HG03575 (cell line): ENCODE measurements around the gene KRTAP1-3.
"Not testable (repeated sequence)": the region's sequence is repeated elsewhere in the genome, so short reads cannot be mapped to it uniquely, and the experiment has no call there.

Source experiments
- ATAC-seq: cut with Tn5 transposase; IDR thresholded peaks from one replicate; pipeline ENCODE4 v1.9.1; 2021; ENCODE audit not compliant: unreplicated experiment, insufficient number of reproducible peaks, low FRiP score; ENCODE audit errors: extremely low read depth

The KRTAP1-3 gene

DNA sequence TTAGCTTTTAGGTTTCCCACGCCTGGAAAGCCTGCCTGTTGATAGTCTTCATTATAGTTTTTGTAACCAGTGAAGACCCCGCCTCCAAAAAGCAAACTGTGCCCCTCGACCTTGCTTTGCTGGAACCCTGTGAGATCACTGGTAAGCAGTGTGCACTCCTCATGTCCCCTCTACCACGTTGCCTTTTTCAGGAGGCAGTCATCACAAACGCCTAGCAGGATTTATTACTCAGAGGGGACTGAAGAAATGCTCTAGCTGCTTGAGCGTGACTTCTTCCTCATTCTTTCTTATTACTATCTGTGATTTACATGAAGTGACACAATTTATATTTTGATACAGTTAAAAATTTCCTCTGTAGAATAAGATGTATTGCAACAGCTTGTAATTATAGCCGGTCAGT lies 19.2 kb downstream of the KRTAP1-3 start:
- ATAC-seq, result no peak

DNA sequence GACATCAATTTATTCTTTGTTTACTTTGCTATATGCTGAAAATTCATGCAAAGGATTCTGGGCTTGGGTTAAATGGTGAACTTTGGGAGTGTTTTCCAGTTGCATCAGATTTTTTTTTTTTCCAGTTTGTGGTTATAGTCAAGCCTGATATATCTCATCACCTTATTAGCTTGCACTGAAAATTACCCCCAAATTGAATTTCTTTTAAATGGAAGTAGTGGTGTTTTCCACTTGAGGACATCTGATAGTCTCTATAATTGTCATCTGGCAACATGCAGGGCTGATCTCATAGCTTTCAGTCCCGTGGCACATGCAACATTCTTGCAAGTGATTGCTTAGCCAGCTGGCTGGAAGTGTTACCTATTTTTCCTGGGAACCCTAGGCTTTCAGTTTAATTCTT lies 21.1 kb downstream of the KRTAP1-3 start:
- ATAC-seq, result no peak

DNA sequence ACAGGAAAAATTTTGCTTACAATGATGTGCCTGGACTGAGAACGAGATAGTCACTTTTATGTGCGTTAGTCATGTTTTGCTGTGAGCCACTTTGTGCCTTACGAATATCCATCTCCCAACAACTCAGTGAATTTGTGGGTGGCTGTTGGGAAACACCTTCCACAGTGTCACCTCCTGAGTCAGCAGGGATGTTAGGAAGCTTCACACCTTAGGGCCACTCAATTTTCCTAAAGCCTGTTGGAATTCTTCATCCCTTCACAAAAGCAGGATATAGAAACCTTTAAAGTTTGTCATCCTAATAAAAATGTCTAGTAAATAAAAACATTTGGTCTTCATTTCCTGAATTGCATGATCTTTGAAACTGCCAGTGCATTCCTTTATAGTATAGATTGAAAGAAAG lies 21.5 kb downstream of the KRTAP1-3 start:
- no peak for ATAC-seq

DNA sequence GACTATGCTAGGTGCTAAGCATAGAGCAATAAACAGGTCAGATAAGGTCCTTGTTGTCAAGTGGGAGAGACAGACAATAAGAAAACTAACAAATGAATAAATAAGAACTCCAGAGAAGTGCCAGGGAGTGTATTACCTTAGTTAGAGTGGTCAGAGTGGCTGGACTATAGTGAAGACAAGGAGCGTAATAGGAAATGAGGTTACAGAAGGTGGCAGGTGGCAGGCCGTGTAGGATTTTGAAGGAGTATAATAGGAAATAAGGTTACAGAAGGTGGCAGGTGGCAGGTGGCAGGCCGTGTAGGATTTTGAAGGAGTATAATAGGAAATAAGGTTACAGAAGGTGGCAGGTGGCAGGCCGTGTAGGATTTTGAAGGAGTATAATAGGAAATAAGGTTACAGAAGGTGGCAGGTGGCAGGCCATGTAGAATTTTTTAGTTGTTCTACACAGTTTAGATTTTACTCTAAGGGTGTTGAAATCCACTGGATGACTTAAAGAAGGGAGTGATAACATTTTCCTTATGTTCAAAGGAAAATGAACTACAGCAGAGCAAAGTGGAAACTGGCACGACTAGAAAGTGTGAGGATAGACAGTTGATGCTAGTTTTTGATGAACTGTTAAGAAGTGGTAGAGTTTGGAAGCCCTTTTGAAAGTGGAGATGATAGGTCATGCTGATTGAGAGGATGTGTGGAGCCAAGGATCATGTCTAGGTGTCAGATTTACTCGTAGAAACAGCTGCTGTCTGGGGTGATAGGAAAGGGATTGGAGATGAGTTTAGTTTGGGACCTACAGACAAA lies 22.2 kb downstream of the KRTAP1-3 start:
- no peak for ATAC-seq

DNA sequence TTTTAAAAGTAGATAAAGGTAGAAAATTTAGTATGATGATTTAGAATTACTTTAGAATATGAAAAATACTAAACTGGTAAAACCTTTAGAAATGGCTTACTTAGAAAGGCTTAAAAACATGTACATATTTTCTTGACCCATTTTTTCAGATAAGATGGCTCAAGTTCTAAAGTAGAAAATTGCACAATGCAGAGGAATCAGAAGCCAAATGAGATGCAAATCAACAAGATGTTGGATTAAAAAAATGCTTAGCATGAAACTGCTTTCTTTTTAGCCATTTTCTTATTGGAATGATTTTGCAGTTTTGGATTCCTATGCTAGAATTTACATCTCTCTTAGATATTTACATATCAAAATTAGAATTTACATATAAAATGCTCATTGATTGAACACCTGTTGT lies 24.2 kb downstream of the KRTAP1-3 start:
- ATAC-seq, result no peak

DNA sequence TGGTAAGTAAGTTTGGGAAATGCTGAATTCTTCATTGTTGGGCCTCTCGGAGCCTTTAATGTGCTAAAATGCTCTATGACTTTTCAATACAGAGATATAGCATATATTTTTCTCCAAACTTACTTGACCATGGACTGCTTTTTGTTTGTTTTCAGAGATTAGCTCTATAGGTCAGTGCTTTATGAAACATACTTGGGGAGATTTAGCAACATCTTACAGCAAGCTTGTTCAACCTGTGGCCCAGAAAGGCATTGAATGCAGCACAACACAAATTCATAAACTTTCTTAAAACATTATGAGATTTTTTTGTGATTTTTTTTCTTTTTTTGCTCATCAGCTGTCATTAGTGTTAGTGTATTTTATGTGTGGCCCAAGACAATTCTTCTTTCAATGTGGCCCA lies 24.7 kb downstream of the KRTAP1-3 start:
- no peak for ATAC-seq

DNA sequence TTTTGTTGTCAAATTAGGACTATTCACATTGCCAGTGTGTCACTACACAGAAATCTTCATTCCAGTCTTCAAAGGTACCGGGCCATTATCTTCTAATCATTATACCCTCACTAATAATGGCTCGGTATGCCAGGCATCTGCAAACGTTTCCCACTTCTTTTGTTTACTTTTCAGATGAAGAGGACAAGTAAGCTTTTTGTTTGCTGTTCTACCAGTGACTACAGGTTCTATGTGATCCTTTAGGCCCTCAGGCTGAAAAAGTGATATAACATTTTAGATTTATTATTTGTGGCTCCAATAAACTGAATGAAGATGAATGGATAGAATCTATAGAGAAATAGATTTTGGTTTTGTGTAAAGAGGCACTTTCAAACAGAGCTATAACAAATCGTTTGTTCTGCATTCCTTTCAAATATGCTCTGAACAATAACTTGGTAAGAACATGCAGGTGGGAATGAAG lies 25.3 kb downstream of the KRTAP1-3 start:
- no peak for ATAC-seq

DNA sequence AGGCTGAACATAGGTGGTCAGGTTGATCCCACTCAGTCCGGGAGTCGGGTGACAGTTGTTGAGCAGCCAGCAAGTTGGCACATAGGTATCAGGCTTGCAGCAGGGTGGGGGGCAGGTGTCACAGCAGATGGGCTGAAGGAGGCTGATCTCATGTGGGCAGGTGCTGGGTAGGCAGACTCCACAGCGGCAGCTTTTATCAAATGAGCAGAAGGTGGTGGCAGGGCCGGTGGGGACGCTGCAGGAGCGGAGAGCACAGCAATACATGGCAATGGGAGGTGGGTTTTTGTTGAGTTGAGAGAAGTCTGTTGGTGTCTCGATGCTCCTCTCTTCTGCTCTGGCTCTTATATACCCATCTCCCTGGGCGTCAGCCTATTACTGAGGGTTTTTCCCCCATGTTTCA lies 25.9 kb downstream of the KRTAP1-3 start, which contains the start of gene KRTAP3-1:
KRTAP3-1 (minus strand) TSS at position 318 of the 400 bp plus-strand sequence; CDS start at position 264, 54 bp downstream.
- ATAC-seq, result no peak

DNA sequence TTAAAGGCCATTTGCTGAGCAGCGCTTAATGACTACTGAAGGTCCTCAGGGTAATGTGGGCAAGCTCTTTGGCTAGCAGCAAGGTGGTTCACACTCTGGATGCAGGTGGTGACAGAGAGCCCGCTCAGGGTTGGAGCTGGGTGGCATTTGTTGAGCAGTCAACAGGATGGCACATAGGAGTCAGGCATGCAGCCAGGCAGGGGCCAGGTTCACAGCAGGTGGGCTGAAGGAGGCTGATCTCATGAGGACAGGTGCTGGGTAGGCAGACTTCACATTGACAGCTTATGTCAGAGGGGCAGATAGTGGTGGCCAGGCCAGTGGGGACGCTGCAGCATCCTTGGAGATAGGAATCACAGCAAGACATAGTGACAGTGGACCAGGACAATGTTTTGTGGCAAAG lies 30.3 kb downstream of the KRTAP1-3 start:
- ATAC-seq, result no peak

DNA sequence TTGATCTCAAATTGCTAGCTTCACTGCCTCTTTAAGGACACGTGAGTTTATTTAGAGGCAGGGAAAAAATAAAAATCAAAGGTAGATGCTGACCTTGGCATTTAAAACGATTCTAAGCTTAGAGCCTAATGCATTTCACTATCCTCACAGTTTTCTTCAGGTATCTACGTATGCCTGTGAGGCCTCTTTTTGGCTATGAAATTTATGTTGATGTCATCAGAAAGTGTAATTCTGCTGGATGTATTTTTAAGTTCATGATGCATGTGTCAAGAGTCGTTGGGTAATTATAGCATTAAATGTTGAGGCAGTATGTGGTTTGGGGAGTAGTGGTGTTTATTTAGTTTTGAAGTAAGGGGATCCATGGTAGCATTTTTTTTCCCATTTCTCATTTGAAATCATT lies 30.7 kb downstream of the KRTAP1-3 start:
- no peak for ATAC-seq

DNA sequence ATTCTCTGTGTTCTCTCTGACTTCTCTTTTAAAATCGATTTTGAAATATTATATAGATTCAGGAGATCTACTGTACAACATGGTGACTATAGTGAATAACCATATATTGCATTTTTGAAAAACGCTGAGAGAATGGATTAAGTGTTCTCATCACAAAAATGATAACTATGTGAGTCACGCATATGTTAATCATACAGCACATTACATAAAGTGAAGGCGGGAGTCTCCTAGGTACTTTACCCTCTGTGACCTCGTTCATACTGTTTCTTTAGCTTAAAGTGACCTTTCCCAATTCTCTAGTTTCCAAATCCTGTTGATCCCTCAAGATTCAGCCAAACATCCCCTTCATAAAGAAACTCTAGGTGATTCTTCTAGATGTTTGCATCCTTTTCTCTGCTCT lies 31.9 kb downstream of the KRTAP1-3 start:
- ATAC-seq, result no peak

DNA sequence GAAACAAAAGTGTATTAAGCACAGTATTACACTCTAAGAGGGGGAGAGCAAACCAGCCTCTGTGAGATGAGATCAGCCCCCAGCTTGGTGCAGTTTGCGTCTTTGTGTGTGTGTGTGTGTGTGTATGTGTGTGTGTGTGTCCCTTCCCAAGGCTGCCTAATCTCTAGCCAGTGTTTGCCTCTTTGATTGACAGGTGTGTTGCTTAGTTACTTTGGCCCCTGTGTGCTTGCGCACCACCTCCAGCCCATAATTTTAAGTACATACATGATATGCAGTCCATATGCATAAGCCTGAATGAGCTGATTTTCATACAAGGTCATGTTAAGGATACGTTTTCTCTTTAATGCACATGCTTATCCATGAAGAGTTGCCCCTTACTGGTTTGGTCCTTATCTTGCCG lies 32.9 kb downstream of the KRTAP1-3 start:
- no peak for ATAC-seq

DNA sequence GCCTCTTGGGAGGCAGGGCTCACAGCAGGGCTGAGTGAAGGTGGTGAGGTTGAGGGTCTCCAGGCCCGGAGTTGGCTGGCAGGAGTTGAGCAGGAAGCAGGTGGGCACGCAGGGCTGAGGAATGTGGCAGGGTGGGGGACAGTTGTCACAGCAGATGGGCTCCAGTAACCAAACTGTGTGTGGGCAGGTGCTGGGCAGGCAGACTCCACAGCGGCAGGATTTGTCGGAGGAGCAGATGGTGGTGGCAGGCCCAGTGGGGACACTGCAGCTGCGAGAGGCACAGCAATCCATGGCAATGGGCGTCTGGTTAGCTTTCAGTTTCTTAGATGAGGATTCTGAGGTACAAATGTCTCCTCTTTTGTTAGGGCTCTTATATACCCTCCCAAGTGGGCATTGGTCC lies 35.1 kb downstream of the KRTAP1-3 start, which contains the start of gene KRTAP3-2:
KRTAP3-2 (minus strand) TSS at position 344 of the 400 bp plus-strand sequence; CDS start at position 291, 53 bp downstream.
- ATAC-seq, result not testable (repeated sequence)

DNA sequence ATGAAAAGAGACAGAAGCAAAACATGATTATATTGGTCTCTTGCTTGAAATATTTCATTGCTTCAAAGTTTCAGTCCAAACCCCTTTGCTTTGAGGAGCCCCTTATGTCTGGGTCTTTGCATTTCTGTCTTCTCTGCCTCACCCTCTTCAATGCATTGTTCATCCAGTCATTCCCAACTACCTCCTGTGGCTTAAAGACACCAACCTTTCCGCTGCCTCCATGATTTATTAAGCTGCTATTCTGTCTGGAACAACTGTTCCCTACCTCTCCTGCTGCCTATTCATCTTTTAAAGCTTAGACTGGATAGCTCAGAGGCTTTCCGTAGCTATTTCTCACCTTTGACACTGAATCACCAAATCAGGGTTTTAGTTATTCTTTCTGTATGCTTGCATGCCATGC lies 37.3 kb downstream of the KRTAP1-3 start:
- no peak for ATAC-seq

DNA sequence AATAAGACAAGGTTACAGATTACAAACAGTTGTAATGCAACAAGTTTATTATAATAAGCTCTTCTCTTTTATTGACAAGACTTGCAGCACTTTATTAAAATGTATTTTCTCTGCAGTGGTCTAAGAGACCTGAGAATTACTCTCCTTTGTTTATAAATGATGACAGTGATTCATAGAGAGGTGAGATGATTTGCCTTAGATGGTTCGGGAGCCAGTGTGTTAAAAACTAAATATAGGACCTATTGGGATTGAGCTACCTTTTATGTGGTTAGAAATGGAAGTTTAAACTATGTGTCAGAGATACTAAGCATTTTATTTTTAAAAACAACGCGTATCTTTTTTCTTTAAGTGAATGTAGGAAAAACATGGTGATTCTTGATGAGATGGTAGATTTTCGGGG lies 37.8 kb downstream of the KRTAP1-3 start:
- no peak for ATAC-seq

DNA sequence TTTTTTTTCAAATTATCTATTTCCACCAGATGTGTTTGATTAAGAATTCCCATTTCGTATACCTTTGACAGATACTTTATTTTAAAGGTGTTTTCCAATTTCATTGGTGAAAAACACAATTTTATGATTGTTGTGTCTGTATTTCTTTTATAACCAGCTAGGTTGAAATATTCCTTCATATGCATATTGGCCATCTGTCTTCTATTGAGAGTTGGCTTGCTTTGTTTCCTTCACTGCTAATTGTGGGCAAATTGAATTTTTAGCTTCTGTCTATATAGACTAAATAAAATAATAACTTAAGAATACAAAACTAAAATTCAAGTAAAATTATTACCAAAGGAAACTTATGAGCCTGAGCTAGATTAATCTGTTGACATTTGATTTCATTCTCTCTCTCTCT lies 39.6 kb downstream of the KRTAP1-3 start:
- no peak for ATAC-seq

DNA sequence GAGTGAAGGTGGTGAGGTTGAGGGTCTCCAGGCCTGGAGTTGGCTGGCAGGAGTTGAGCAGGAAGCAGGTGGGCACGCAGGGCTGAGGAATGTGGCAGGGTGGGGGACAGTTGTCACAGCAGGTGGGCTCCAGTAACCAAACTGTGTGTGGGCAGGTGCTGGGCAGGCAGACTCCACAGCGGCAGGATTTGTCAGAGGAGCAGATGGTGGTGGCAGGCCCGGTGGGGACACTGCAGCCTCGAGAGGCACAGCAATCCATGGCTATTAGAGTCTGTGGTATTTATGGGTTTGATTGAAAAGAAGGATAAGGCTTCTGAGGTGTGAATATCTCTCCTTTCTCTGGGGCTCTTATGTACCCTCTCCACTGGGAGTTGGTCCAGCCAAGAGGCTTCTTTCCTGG lies 40.8 kb downstream of the KRTAP1-3 start, which contains the start of gene KRTAP3-3:
KRTAP3-3 (minus strand) TSS at position 326 of the 400 bp plus-strand sequence; CDS start at position 259, 67 bp downstream.
- ATAC-seq, result no peak

DNA sequence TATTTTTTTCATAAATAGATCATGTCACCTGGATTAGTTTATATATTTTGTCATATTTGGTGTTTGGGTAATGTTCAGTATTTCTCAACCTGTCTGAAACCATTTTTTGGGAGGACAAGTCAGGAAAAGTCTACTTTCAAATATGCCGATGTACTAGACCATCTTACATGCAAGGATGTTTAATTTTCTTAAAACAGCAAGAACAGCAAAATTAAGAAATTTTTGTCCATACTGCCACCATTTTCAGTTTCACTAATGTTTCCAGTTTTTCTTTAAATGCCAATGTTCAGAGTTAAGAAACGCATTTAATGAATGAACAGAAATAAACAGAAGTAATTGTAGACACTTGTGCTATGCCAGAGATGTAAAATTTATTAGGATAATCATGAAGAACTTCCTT lies 41.6 kb downstream of the KRTAP1-3 start:
- ATAC-seq, result no peak

DNA sequence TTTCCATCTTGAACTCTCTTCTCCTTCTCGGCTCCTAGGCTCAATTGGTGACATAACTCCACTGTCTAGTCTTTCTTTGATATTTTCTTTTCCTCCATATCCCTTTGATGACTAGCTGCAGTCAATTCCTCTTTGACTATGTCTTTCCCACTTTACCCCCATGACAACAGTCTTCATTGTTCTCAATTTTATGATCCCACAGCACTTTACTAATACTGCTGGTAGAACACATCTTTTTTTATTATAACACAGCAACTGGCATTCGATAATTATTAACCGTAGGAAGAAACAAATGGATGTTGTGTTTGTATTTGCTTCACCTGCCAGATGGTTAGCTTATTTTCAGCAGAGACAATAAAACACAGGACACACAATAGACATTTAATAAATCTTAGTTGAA lies 42.0 kb downstream of the KRTAP1-3 start:
- no peak for ATAC-seq

DNA sequence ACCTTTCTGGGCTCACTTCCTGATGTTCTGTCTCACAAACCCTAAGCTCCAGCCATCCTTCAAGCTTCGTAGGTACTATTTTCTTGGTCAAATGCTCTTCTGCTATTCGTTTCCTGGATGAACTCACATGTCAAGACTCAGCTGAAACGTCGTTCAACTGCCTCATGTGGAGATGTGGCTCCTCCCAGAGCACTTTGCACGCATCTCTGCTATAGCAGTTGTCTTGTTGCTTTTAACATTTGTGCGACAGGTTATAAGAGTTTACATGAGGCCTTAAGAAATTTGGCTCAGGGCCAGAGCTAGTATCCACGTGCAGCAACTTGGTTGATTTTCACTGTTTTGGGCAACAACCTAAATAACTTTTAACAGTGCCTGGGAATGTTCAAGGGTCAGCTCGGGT lies 47.8 kb downstream of the KRTAP1-3 start:
- no peak for ATAC-seq

DNA sequence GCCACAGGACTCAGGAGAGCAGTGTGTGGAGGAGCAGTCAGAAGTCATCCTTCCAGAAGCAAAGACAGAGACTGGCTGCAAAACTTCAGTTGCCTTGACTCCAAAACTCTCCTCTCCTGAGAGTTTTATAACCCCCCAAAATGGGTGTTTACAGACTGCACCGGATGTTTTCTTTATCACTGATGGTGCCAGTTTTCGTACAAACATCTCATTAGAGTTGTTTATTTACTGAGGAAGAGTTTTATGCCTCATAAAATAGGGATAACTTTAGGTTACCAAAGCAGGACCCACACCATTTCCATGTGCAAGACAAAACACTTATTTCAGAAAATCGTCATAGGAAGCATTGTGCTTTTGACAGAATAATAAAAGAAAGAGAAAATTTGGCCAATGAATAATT lies 50.4 kb downstream of the KRTAP1-3 start, which contains the start of gene KRT40:
KRT40 (minus strand) TSS at position 101 of the 400 bp plus-strand sequence; CDS start at position 48, 53 bp downstream.
- ATAC-seq, result no peak
